ENCODE results near the gene GSG1.

GSG1 gene

DNA sequence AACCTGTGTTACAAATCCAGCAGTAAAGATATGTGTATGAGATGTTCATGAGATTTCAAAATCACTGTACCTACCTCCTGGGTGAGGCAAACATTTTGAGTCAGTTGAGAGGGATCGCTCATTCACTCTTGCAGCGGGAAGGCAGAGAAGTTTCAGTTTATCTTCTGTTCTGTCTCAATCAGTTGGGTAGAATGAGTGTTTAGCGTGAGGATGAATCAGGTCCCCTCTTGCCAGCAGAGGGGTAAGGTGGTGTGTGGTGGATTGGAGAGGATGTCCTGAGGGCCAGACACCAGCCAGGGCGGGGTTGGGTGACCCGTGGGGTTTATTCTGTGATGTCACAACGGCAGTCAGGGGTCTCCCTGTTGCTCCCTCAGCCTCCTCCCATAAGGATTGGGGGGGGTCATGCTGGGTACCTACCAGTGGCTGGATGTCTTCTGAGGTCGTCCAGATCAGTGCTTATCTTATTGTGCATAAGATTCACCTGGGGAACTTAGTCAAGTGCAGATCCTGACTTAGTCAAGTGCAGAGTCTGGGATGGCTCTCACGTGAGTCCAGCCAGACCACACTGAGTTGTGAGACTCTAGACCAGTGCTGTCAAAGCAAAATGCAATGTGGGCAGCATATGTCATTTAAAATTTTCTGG is at the start of gene GSG1:
Gene GSG1, minus strand, starts transcription at position 277 of the 643 bp plus-strand sequence. Its CDS starts 155 bp downstream, at position 122.
- no peak for DNase-seq (ENCODE audit: low read depth)

DNA sequence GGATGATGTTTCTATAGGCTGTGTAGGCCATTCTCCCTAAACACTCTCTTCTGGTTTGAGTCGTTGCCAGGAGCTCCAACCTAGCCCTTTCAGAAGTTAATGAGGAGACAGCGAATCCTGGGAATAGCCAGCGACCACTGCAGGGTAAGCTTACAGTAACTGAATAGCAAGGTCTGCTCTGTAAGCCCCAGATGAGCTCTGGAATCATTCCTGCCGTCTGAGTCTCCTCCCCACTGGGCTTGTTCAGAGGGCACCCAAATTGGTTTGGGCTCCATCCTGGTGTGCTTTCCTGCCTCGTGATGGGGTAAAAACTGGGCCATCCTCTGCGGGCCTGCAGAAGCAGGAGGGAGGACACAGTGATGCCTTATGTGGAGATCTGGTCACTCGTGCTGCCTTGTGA is 49.7 kb upstream of the GSG1 start:
- DNase-seq (ENCODE audit: low read depth), result no peak

DNA sequence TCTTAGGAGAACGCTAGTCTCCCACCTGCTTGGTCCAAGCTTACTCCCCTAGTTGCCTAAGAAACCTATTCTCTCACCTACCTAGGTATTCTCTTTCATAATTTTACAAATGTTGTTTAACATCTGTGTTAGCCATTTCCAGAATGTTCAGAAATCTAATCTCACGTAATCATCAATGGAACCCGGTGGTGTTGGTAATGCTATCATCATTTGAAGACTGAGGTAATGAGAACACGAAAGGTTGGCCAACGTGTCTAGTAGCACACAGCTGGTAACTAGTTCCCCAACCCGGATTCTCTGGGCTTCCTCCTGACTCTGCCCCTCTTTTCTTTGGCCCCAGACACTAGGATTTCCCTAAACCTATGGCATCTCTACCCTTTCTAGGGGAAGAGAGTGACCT is 49.3 kb upstream of the GSG1 start:
- DNase-seq (ENCODE audit: low read depth), result no peak

DNA sequence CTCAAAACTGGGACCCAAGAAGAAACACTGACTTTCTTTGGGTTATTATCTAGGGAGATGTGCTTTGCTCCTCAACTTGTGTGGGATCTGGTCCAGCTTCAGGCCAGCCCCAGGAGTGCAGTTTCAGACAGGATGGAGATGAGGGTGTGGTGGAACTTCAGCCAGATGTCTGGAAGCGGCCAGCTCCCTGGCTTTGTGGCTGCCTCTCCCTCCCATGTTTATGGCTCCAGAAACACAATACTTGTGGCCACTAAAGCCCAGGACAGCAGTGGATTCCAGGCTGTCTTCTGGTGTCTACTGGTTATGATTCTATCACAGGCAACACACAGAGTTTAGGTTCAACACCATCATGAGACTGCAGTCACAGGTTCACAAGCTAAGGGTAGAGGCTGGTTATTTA is 48.8 kb upstream of the GSG1 start:
- no peak for DNase-seq (ENCODE audit: low read depth)

DNA sequence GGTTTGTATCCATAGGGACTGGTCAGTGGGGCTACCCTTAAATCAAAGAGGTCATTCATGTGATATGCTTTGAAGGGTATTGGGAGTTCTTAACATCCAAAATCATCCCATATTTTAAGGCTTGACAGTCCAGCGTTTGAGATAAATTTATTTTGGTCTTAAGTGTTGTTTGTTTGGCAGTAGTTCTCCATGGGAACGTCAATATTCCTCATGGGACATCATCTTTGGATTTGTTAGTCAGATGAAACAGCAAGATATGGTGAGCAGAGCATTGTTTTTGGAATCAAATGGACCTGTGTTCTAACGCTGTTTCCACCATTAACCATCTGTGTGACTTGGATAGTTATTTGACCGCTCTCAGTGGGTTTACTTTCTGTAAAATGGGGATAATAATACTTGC is 45.9 kb upstream of the GSG1 start:
- DNase-seq (ENCODE audit: low read depth), result no peak

GRCh38 chr12:13148485-13148847 is 45.0 kb upstream of the GSG1 start:
- no peak for DNase-seq (ENCODE audit: low read depth)

GRCh38 chr12:13147688-13148484 is 44.4 kb upstream of the GSG1 start:
- no peak for DNase-seq (ENCODE audit: low read depth)

DNA sequence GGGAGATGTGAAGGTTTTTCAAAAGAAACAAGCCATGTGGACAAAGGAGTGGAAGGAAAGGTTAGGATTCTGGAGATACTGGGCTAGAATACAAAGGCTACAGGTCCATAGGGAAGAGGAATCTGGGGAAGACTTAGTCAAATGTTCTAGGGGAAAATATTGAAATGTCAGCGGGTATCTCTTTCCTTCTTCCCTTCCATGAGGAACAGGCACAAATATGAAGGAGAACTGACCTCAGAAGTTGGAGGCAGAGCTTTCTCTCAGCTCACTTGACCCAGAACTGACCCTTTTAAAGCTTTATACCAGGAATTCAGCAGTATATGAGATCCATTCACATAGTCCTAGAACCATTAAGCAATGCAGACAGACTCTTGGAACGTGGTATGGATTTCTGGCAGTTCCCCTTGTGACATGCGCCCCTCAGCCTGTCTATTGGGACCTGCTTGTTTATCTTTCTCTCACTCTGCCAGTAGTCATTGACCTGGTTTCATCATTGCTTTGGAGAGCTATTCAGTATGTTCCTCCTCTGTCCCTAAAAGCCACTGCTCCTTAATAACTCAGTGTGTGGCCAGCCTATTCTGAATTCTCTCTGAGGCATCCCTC is 43.0 kb upstream of the GSG1 start:
- no peak for DNase-seq (ENCODE audit: low read depth)

DNA sequence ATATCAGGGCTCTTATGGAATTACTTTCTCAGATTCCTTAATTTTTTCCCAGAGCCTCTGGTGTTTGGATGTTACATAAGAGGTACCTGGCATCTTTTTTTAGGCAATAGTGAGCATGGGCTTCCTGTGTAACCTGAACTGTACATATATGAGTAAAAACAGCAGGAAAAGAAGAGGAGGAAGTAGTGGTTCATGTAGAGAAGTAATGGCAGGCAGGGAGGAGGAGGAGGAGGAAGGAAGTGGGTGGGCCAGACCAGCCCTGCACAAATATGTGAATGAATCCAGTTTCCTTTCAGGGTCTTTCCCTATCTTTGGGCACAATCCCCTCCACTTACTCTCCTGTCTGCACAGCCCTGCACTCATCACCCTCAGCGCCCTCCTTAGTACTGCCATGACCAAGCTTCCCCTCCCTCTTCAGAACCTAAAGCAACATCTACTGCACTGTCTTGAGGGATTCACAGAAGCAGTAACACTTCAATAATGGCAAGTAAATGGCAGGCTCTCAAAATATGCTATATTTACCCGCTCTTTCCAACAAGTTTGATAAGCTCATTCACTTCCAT is 40.9 kb upstream of the GSG1 start:
- DNase-seq (ENCODE audit: low read depth), result no peak

DNA sequence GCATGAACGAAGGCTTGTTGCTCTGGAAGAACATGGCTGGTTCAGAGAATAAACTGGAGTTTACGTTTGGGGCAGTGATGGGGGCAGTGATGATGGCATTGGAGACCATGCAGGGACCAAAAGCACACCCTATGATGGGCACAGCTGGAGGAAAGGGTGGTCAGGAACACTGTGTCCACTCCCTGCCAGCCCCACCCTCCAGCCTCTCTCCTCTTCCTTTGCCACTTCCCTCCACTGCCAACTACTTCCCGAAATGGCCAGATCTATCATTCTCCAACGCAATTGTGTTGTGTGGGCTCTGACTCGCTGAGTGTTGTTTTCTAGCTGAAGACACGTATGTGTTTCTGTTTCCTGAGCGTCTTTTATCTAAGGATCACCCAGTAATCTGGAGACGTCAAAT is 39.3 kb upstream of the GSG1 start:
- DNase-seq (ENCODE audit: low read depth), result no peak

- no peak for DNase-seq (ENCODE audit: low read depth)
These were observed 38.2 kb upstream of the GSG1 start for GRCh38 chr12:13141686-13142085.

DNA sequence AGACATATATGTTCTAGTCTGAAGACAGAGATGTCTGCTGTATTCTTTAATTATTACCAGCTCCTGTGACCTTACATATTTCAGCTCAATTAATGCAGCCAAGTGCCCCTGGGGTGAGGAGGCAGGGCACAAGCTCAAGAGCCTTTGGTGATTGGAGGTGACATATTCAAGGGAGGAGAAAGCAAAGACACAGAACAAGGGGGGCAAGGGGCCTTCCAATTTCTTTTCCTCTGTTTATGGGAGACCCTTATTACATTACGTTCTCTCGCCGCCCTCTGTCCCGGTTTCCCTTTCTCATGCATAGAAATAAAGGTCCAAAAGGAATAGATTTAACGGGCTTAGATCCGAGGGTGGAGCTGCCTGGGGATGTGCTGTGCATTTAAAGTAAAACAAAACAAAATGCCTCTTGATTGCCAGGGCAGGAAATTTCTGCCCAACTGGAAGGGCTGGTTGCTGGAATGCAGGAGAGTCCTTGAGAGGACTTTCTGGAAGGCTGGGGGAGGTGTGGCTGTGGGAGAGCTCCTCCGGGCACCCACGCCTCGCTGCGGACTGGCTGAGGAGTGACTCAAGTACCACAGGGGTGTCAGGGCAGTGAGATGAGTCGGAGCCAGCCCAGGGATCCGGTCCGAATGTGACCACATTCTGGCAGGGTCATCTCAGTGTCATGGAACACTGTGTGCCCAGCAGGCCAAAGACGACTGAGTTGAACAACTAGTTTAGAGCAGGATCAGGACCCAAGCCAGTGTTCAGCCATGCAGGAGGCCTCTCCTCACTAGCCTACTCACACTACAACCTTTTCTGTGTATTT is 32.1 kb upstream of the GSG1 start:
- DNase-seq (ENCODE audit: low read depth), result no peak

DNA sequence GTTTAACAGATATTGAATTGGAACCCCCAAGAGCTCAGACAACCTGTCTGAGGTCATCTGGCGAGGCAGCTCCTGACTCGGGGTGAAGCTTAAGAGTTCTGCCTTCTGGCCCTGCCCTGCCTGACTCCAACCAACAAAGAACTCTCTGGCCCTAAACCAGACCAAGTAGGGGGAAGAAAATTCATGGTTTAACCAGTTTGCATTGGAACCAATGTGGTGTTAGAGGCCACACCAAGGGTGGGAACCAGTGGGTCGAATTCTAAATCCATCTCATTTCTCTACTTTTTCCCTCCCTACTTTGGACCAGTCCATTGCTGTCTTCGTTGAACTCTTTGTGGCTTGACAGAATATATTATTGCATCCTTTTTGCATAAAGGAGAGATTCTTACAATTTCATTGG is 30.4 kb upstream of the GSG1 start:
- no peak for DNase-seq (ENCODE audit: low read depth)

GRCh38 chr12:13130981-13131380 is 27.5 kb upstream of the GSG1 start:
- no peak for DNase-seq (ENCODE audit: low read depth)

- no peak for DNase-seq (ENCODE audit: low read depth)
These were observed 25.0 kb upstream of the GSG1 start for GRCh38 chr12:13128291-13128965.

DNA sequence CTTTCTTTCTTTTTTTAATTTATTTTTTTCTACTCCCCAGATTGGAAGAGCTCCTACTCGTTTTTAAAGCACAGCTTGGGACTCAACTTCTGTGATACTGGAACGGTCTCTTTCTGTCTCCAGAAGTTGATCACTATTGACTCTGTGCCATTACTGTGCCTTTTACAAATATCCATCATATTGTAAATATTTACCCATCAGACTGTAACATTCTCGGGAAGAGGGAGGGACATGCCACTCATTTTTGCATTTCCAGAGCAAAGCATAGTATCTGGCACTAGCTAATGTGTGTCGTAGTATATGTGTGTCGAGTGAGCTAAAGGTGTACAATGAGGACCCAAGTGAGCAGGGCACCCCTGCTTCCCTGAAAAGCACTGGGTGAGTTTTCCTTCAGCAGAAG is 24.0 kb upstream of the GSG1 start:
- DNase-seq (ENCODE audit: low read depth), result no peak

DNA sequence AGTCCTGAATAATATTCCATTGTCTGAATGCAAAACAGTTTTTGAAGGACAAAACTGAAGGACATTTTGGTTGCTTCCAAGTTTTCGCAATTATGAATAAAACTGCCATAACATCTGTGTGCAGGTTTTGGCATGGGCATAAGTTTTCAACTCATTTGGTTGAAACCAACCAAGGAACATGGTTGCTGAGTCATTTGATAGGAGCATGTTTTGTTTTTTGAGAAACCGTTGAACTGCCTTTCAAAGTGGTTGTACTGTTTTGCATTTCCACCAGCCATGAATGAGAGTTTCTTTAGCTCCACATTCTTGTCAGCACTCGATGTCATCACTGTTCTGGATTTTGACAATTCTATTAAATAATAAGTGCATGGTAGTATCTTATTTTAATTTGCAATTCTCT is 23.0 kb upstream of the GSG1 start:
- no peak for DNase-seq (ENCODE audit: low read depth)

DNA sequence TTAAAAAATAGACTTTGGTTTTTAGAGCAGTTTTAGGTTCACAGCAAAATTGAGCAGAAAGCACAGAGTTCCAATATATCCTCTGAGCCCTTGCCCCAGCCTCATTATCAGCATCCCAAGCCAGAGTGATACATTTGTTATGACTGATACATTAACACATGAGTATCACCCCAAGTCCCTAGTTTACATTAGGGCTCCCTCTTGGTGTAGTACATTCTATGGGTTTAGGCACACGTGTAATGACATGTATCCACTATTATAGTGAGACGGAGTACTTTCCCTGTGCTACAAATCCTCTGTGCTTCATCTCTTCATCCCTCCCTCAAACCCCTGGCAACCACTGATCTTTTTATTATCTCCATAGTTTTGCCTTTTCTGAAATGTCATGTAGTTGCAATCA is 22.5 kb upstream of the GSG1 start:
- no peak for DNase-seq (ENCODE audit: low read depth)

DNA sequence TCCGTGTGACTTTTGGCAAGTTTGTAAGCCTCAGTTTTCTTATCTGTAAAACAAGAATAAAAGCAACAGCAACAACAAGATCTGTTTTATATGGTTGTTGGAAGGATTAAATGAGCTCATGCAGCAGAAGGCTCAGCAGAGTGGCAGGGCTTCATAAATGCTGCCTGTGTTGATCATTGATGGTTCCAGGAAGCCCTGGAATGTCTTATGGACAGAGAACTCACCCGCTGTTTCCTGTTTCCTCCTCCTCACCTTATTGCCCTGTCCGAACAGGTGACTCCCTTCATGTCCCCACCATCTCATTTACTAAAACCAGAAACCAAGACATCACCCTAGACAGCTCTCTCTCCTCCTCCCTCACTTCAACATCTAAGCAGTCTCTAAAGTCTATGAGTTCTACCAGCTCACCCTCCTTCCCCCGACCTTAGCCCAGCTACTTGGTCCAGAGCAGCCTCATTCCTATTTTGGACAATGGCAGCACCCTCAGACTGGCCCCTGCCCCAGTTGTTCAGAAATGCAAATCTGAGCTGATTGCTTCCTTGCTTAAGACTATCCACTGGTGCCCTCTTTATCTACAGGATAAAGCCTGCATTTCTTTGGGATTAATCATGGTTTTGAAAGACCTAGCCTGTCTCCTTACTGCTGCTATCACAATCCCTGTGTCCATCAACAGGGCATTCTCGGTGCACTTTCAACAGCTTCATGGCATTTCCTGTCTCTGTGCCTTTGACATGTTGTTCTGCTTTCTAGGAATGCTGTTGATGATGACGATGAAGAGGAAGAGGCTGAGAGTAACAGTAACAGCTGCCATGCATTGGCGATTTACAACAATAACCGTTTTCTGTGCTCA is 21.4 kb upstream of the GSG1 start:
- DNase-seq (ENCODE audit: low read depth), result no peak

DNA sequence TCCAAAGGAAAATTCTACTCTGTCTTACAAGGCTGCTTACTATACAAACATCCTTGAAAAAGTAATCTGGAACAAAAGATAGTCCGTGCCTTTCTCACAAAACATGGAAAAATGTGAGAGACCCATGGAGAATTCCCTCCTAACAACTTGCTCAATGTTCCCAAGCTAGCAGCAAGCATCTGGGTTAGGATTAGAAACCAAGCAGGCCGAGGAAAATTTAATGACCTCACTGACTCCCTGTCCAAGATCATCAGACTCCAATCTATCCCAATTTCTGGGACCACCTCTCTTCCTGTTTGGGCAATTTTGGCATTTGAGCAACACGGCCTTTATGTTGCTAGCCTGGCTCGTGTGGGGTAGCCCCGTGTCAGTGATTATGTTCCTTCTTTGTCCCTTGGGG is 18.1 kb upstream of the GSG1 start:
- DNase-seq (ENCODE audit: low read depth), result no peak

DNA sequence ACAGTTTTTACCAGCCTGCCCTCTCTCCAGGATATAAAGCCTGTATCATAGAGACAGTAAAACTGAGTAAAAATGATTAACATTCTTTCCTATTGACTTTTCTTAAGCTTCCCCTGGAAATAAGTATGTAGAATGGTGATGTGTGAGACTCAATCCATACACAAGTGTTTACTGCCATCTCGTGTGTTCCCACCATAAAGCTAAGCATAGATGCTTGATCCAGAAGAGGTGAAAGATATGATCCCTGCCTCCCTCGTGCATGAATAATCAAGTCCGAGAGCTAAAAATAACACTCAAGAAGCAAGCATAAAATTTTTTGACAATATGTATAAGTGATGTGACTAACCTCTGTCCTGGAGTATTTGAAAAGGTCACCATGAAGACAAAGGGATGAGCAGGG is 16.9 kb upstream of the GSG1 start:
- DNase-seq (ENCODE audit: low read depth), result no peak
